A673 (cell line): ENCODE measurements around the gene SRA1. TPM values are rescaled to one million over a fixed set of nuclear protein-coding genes. Genes with fewer than 3 reads are reported as not detected.

Source experiments
- BruUV-seq: library from RNA; stranded (reverse); fragments of 400-500 nt; replicated peaks from 2 replicates; lab custom pipeline; 2021; lab: Mats Ljungman, UMichigan
- CTCF ChIA-PET: fragments of 300-600 bp; sonication (Branson Sonifier 250); formaldehyde crosslinking; loops from one replicate; lab custom pipeline; 2022; ENCODE audit warnings: antibody characterized with exemption; lab: Charles Lee
- POLR2A ChIA-PET: fragments of 300-600 bp; sonication (Branson Sonifier 250); formaldehyde crosslinking; loops from one replicate; lab custom pipeline; 2022; ENCODE audit warnings: antibody characterized with exemption; ENCODE audit not compliant: low non-redundant PET; lab: Charles Lee
- DNase-seq: peaks from one replicate; pipeline ENCODE4 v3.0.0-alpha.2; 2015; ENCODE audit warnings: low spot score
- H3K27ac ChIP-seq: fragments of 200-600 bp; sonication (generic); 2 replicates; pipeline ENCODE4 v1.5.1; 2016; ENCODE audit warnings: mixed run types, low read depth, mild to moderate bottlenecking, mixed read lengths, antibody characterized with exemption, low read length; ENCODE audit not compliant: poor library complexity, severe bottlenecking
- H3K27me3 ChIP-seq: fragments of 200-600 bp; sonication (generic); replicated peaks from 2 replicates; pipeline ENCODE4 v1.6.1; 2017; ENCODE audit warnings: mixed run types, low read depth, mild to moderate bottlenecking, mixed read lengths, antibody characterized with exemption, low read length; ENCODE audit not compliant: insufficient read depth, poor library complexity
- H3K36me3 ChIP-seq: fragments of 200-600 bp; sonication (generic); 2 replicates; pipeline ENCODE4 v1.6.1; 2016; ENCODE audit warnings: mixed run types, mild to moderate bottlenecking, mixed read lengths, antibody characterized with exemption, low read length; ENCODE audit not compliant: insufficient read depth, poor library complexity, severe bottlenecking
- H3K4me1 ChIP-seq: fragments of 200-600 bp; sonication (generic); 2 replicates; pipeline ENCODE4 v1.6.1; 2017; ENCODE audit warnings: mixed run types, mild to moderate bottlenecking, mixed read lengths, antibody characterized with exemption, low read length; ENCODE audit not compliant: insufficient read depth, poor library complexity, severe bottlenecking
- H3K4me3 ChIP-seq: fragments of 200-600 bp; sonication (generic); 2 replicates; pipeline ENCODE4 v1.5.1; 2016; ENCODE audit warnings: low read depth, mixed run types, mild to moderate bottlenecking, mixed read lengths, low read length; ENCODE audit not compliant: poor library complexity, severe bottlenecking
- H3K9me3 ChIP-seq: fragments of 200-600 bp; sonication (generic); 2 replicates; pipeline ENCODE4 v1.6.1; 2016; ENCODE audit warnings: mixed run types, low read depth, mild to moderate bottlenecking, mixed read lengths, antibody characterized with exemption, low read length; ENCODE audit not compliant: poor library complexity, severe bottlenecking
- CTCF ChIP-seq: fragments of 300-800, 200-600 bp; sonication (generic); conservative IDR thresholded peaks from 2 replicates; pipeline ENCODE4 v1.5.1; 2017; ENCODE audit warnings: low read depth, mild to moderate bottlenecking, antibody characterized with exemption, low read length, moderate library complexity, mixed read lengths
- EZH2 ChIP-seq: fragments of 200-600 bp; sonication (generic); IDR thresholded peaks from 2 replicates; pipeline ENCODE4 v1.6.1; 2017; ENCODE audit warnings: borderline replicate concordance, low read depth, mild to moderate bottlenecking, mixed read lengths, antibody characterized with exemption, low read length; ENCODE audit not compliant: poor library complexity, severe bottlenecking
- intact Hi-C: fragments of 100-400 bp; cut with micrococcal nuclease; formaldehyde crosslinking; loops from one replicate; pipeline ENCODE4 v1.10.0; 2022; ENCODE audit not compliant: unreplicated experiment
- total RNA-seq: library from RNA; stranded (reverse); gene quantifications from 2 replicates; pipeline ENCODE4 v1.2.3, GENCODE V29; 2021

The SRA1 gene
- total RNA-seq, 1 experiment from 2014 or later = 55.1 TPM

- no TSS peak for BruUV-seq
- POLR2A ChIA-PET = no interaction called here
- H3K27me3 ChIP-seq = no peaks in the 10 kb centered on the region
- H3K9me3 ChIP-seq = no peaks in the 10 kb centered on the region
- no peak for DNase-seq
- H3K4me1 ChIP-seq = no peaks in the 10 kb centered on the region
- no peak overlapping the region for H3K4me3 ChIP-seq
- TF ChIP-seq EZH2 (no peak), CTCF (no peak)
- no peaks in the 10 kb centered on the region for H3K36me3 ChIP-seq
- CTCF ChIA-PET = no interaction called here
- no peak overlapping the region for H3K27ac ChIP-seq
- intact Hi-C loops = no loop called here
These were observed 41.6 kb upstream of the SRA1 start for GRCh38 chr5:140598836-140599235.

- POLR2A ChIA-PET = no interaction called here
- DNase-seq = no peak
- H3K27me3 ChIP-seq = no peaks in the 10 kb centered on the region
- no peaks in the 10 kb centered on the region for H3K4me1 ChIP-seq
- no peaks in the 10 kb centered on the region for H3K36me3 ChIP-seq
- H3K4me3 ChIP-seq = no peak overlapping the region
- BruUV-seq = no TSS peak
- no peak overlapping the region for H3K27ac ChIP-seq
- CTCF ChIA-PET = no interaction called here
- no peaks in the 10 kb centered on the region for H3K9me3 ChIP-seq
- intact Hi-C loops = no loop called here
- TF ChIP-seq EZH2 (no peak), CTCF (no peak)
These were observed 39.1 kb upstream of the SRA1 start for GRCh38 chr5:140596321-140596741.

GRCh38 chr5:140595538-140596300, 38.4 kb upstream of the SRA1 start:
- Histone ChIP-seq H3K27me3 (no peaks in the 10 kb centered on the region), H3K27ac (no peak overlapping the region), H3K36me3 (no peaks in the 10 kb centered on the region), H3K4me3 (no peak overlapping the region), H3K4me1 (no peaks in the 10 kb centered on the region), H3K9me3 (no peaks in the 10 kb centered on the region)
- CTCF ChIA-PET = no interaction called here
- DNase-seq = peak; percentile 37
- no peak for TF ChIP-seq CTCF
- no peak for TF ChIP-seq EZH2
- no TSS peak for BruUV-seq
- POLR2A ChIA-PET = interaction anchor here (0.7 kb wide), 1 partner anchor 138 kb away, joined by 3 read pairs; no protein-coding TSS in a partner anchor
- intact Hi-C loops = no loop called here
